Osteoblast (primary cell): ENCODE measurements around the gene HAPLN2. TPM values are rescaled to one million over a fixed set of nuclear protein-coding genes. Genes with fewer than 3 reads are reported as not detected.
A peak's percentile ranks its signal among the peaks of the same experiment; 100 is the strongest.

Source experiments
- DNase-seq: peaks from one replicate; pipeline ENCODE4 v3.0.0; 2011; ENCODE audit warnings: low spot score, mixed read lengths; ENCODE audit not compliant: insufficient read length; ENCODE audit errors: missing footprints
- H2AFZ ChIP-seq: 2 replicates; pipeline ENCODE4 v1.6.0; 2011; ENCODE audit warnings: mild to moderate bottlenecking, low read length
- H3K27ac ChIP-seq: 2 replicates; pipeline ENCODE4 v1.5.1; 2011; ENCODE audit warnings: mild to moderate bottlenecking, low read depth, low read length, moderate library complexity
- H3K27me3 ChIP-seq: 2 replicates; pipeline ENCODE4 v1.6.0; 2012; ENCODE audit warnings: mild to moderate bottlenecking, control low read depth, inconsistent platforms, low read length, moderate library complexity; ENCODE audit not compliant: insufficient read depth
- H3K36me3 ChIP-seq: 2 replicates; pipeline ENCODE4 v1.5.1; 2011; ENCODE audit warnings: mild to moderate bottlenecking, low read length, control low read depth, moderate library complexity; ENCODE audit not compliant: insufficient read depth
- H3K4me1 ChIP-seq: 2 replicates; pipeline ENCODE4 v1.5.1; 2011; ENCODE audit warnings: mild to moderate bottlenecking, low read length, control low read depth, moderate library complexity; ENCODE audit not compliant: insufficient read depth
- H3K4me2 ChIP-seq: 2 replicates; pipeline ENCODE4 v1.6.0; 2011; ENCODE audit warnings: mild to moderate bottlenecking, low read length; ENCODE audit not compliant: insufficient read depth
- H3K4me3 ChIP-seq: fragments of 200-600 bp; sonication (generic); 3 replicates; pipeline ENCODE4 v1.5.1; 2012; ENCODE audit warnings: mild to moderate bottlenecking, low read length, inconsistent platforms; ENCODE audit not compliant: insufficient read depth
- H3K79me2 ChIP-seq: 2 replicates; pipeline ENCODE4 v1.6.0; 2012; ENCODE audit warnings: mild to moderate bottlenecking, low read length, control low read depth, inconsistent platforms; ENCODE audit not compliant: insufficient read depth
- H3K9me3 ChIP-seq: 2 replicates; pipeline ENCODE4 v1.5.1; 2011; ENCODE audit warnings: low read depth, low read length, control low read depth
- H4K20me1 ChIP-seq: 2 replicates; pipeline ENCODE4 v1.6.0; 2012; ENCODE audit warnings: mild to moderate bottlenecking, low read length, control low read depth; ENCODE audit not compliant: insufficient read depth
- CTCF ChIP-seq: IDR thresholded peaks from 2 replicates; pipeline ENCODE4 v1.5.1; 2011; ENCODE audit warnings: mild to moderate bottlenecking, low read depth, low read length, moderate library complexity; ENCODE audit errors: extremely low read depth
- total RNA-seq: library from RNA; depleted of rRNA; stranded (reverse); fragments of >200 nt; gene quantifications from 2 replicates; pipeline ENCODE4 v1.2.3, GENCODE V29; 2012

Gene HAPLN2
- total RNA-seq, 1 donor, result not detected

GRCh38 chr1:156652131-156652991, 33.1 kb downstream of the HAPLN2 start:
- H3K27ac ChIP-seq, result no peak overlapping the region
- no peak for TF ChIP-seq CTCF
- H3K4me3 ChIP-seq, result no peak overlapping the region
- H3K27me3 ChIP-seq, result peaks cover 51% of the 10 kb centered on the region
- H4K20me1 ChIP-seq, result peaks cover 5% of the 10 kb centered on the region
- H3K79me2 ChIP-seq, result no peaks in the 10 kb centered on the region
- H3K36me3 ChIP-seq, result no peaks in the 10 kb centered on the region
- DNase-seq, result peak; percentile 89
- H3K4me2 ChIP-seq, result no peak overlapping the region
- H3K9me3 ChIP-seq, result no peaks in the 10 kb centered on the region
- peaks cover 6% of the 10 kb centered on the region for H3K4me1 ChIP-seq
- no peak overlapping the region for H2AFZ ChIP-seq

GRCh38 chr1:156652992-156653355, 33.8 kb downstream of the HAPLN2 start:
- H3K79me2 ChIP-seq, result no peaks in the 10 kb centered on the region
- no peak for TF ChIP-seq CTCF
- no peaks in the 10 kb centered on the region for H3K9me3 ChIP-seq
- DNase-seq, result peak; percentile 38
- no peaks in the 10 kb centered on the region for H3K36me3 ChIP-seq
- H3K4me2 ChIP-seq, result no peak overlapping the region
- H3K27me3 ChIP-seq, result peaks cover 48% of the 10 kb centered on the region
- H3K27ac ChIP-seq, result no peak overlapping the region
- H3K4me3 ChIP-seq, result no peak overlapping the region
- peaks cover 6% of the 10 kb centered on the region for H3K4me1 ChIP-seq
- H4K20me1 ChIP-seq, result peaks cover 5% of the 10 kb centered on the region
- H2AFZ ChIP-seq, result no peak overlapping the region

- Histone ChIP-seq H3K36me3 (no peaks in the 10 kb centered on the region), H3K9me3 (no peaks in the 10 kb centered on the region), H3K4me3 (no peak overlapping the region), H3K27me3 (peaks cover 43% of the 10 kb centered on the region), H3K4me2 (no peak overlapping the region), H3K4me1 (peaks cover 10% of the 10 kb centered on the region), H2AFZ (no peak overlapping the region), H3K79me2 (no peaks in the 10 kb centered on the region), H4K20me1 (peaks cover 5% of the 10 kb centered on the region), H3K27ac (no peak overlapping the region)
- TF ChIP-seq CTCF, result no peak
- peak; percentile 91 for DNase-seq
Measured at GRCh38 chr1:156654700-156655099, 35.5 kb downstream of the HAPLN2 start.

- H3K4me3 ChIP-seq, result no peak overlapping the region
- H3K27ac ChIP-seq, result no peak overlapping the region
- H3K4me2 ChIP-seq, result no peak overlapping the region
- H3K4me1 ChIP-seq, result peaks cover 13% of the 10 kb centered on the region
- no peak overlapping the region for H2AFZ ChIP-seq
- DNase-seq, result peak; percentile 59
- no peaks in the 10 kb centered on the region for H3K36me3 ChIP-seq
- H3K79me2 ChIP-seq, result no peaks in the 10 kb centered on the region
- TF ChIP-seq CTCF, result no peak
- H3K27me3 ChIP-seq, result peaks cover 41% of the 10 kb centered on the region
- H4K20me1 ChIP-seq, result peaks cover 5% of the 10 kb centered on the region
- H3K9me3 ChIP-seq, result no peaks in the 10 kb centered on the region
Measured at GRCh38 chr1:156655151-156655903, 36.1 kb downstream of the HAPLN2 start.
